ENCODE results near the gene GRAP2. TPM values are rescaled to one million over a fixed set of nuclear protein-coding genes. Genes with fewer than 3 reads are reported as not detected.

Gene GRAP2
- polyA plus RNA-seq, 1 of the 3 experiments (the other 2 are of a cell fraction) = 0.13 TPM

- H3K79me2 ChIP-seq (ENCODE audit: insufficient read depth) = no peaks in the 10 kb centered on the region
- CTCF ChIA-PET = interaction anchor here (1.0 to 3.4 kb wide), 2 partner anchors 16 to 26 kb away, joined by 3 to 13 read pairs; no protein-coding TSS in a partner anchor
- no peak overlapping the region for H2AFZ ChIP-seq (ENCODE audit: low read depth)
- no peak overlapping the region for H3K4me3 ChIP-seq (ENCODE audit: low read depth in 2 of 2, low read length in 1 of 2)
- TF ChIP-seq MEF2A (IDR thresholded peaks at IDR 0.05; ENCODE audit: borderline replicate concordance, low read depth) (no peak), IRF3 (IDR thresholded peaks at IDR 0.05; ENCODE audit: low read depth, low read length) (no peak), GATA2 (CRISPR knock-in tag; IDR thresholded peaks at IDR 0.05) (no peak), TCF12 (IDR thresholded peaks at IDR 0.05) (no peak), CTCF (IDR thresholded peaks at IDR 0.05) (no peak), ZBTB33 (IDR thresholded peaks at IDR 0.05; ENCODE audit: borderline replicate concordance, low read depth) (no peak), JUND (IDR thresholded peaks at IDR 0.05) (no peak)
- no peaks in the 10 kb centered on the region for H3K9me3 ChIP-seq
- peaks cover 0 to 7% of the 10 kb centered on the region in 2 experiments; a peak in 1 of 4 replicates for H3K4me1 ChIP-seq (ENCODE audit: control insufficient read depth in 1 of 2, insufficient read depth in 2 of 2, low read depth in 1 of 2, low read length in 1 of 2)
- 71% methylated on average over 7 of the region's 27 CpGs for WGBS (ENCODE audit: low lambda C conversion rate)
- no peaks in the 10 kb centered on the region for H3K9me2 ChIP-seq
- POLR2A ChIA-PET = no interaction called here
- H3K27ac ChIP-seq (ENCODE audit: low read depth in 2 of 2, low read length in 1 of 2) = no peak overlapping the region
- no peaks in the 10 kb centered on the region for H3F3A ChIP-seq (replicated peaks; ENCODE audit: insufficient read depth)
- DNase-seq = no peak
- H3K36me3 ChIP-seq (replicated peaks in 1 of 2; ENCODE audit: control insufficient read depth in 1 of 2, insufficient read depth in 2 of 2, low read length in 1 of 2) = no peaks in the 10 kb centered on the region
- H3K27me3 ChIP-seq (ENCODE audit: insufficient read depth) = no peaks in the 10 kb centered on the region
- no peak overlapping the region for H3K9ac ChIP-seq
- H3K4me2 ChIP-seq = no peak overlapping the region
- no peaks in the 10 kb centered on the region for H4K20me1 ChIP-seq (ENCODE audit: insufficient read depth)
Observed at GRCh38 chr22:40007853-40008710, 107.2 kb downstream of the GRAP2 start.

GRCh38 chr22:40008726-40009291 lies 107.9 kb downstream of the GRAP2 start:
- H3K4me3 ChIP-seq (ENCODE audit: low read depth in 2 of 2, low read length in 1 of 2) = no peak overlapping the region
- TF ChIP-seq FOXM1 (IDR thresholded peaks at IDR 0.05; ENCODE audit: low read depth) = no peak
- TF ChIP-seq MXI1 (IDR thresholded peaks at IDR 0.05; ENCODE audit: low read depth, low read length) = no peak
- no peak for TF ChIP-seq PBX3 (IDR thresholded peaks at IDR 0.05)
- TF ChIP-seq EZH2phosphoT487 (IDR thresholded peaks at IDR 0.05; ENCODE audit: borderline replicate concordance, low read depth) = no peak
- no peak overlapping the region for H3K9ac ChIP-seq
- H3K9me2 ChIP-seq = no peaks in the 10 kb centered on the region
- no peak for DNase-seq
- no peak overlapping the region for H3K27ac ChIP-seq (ENCODE audit: low read depth in 2 of 2, low read length in 1 of 2)
- no peak overlapping the region for H3K4me2 ChIP-seq
- no peak overlapping the region for H2AFZ ChIP-seq (ENCODE audit: low read depth)
- H3K36me3 ChIP-seq (replicated peaks in 1 of 2; ENCODE audit: control insufficient read depth in 1 of 2, insufficient read depth in 2 of 2, low read length in 1 of 2) = no peaks in the 10 kb centered on the region
- WGBS (ENCODE audit: low lambda C conversion rate) = 53% methylated on average over 3 of the region's 10 CpGs
- CTCF ChIA-PET = interaction anchor here (0.7 to 3.4 kb wide), 3 partner anchors 16 to 79 kb away, joined by 3 to 13 read pairs (median 3); no protein-coding TSS in a partner anchor
- peaks cover 0 to 7% of the 10 kb centered on the region in 2 experiments; a peak in 1 of 4 replicates for H3K4me1 ChIP-seq (ENCODE audit: control insufficient read depth in 1 of 2, insufficient read depth in 2 of 2, low read depth in 1 of 2, low read length in 1 of 2)
- H3K79me2 ChIP-seq (ENCODE audit: insufficient read depth) = no peaks in the 10 kb centered on the region
- no peaks in the 10 kb centered on the region for H4K20me1 ChIP-seq (ENCODE audit: insufficient read depth)
- H3K27me3 ChIP-seq (ENCODE audit: insufficient read depth) = no peaks in the 10 kb centered on the region
- H3F3A ChIP-seq (replicated peaks; ENCODE audit: insufficient read depth) = no peaks in the 10 kb centered on the region
- POLR2A ChIA-PET = no interaction called here
- H3K9me3 ChIP-seq = no peaks in the 10 kb centered on the region
